ENCODE data around the gene PRDX5.

- TF ChIP-seq CTCF (conservative IDR thresholded peaks at IDR 0.05; ENCODE audit: low read length) = peak; percentile 51
- TF ChIP-seq EZH2phosphoT487 (IDR thresholded peaks at IDR 0.05; ENCODE audit: borderline replicate concordance) = no peak
These were observed 26.0 kb downstream of the PRDX5 start for GRCh38 chr11:64343767-64344559.
